Gastroesophageal sphincter (tissue), 3 donors: ENCODE results near the gene NUP210.

Source experiments
- EP300 ChIP-seq: sonication (generic); formaldehyde crosslinking; IDR thresholded peaks from one replicate; pipeline ENCODE4 v1.6.1; 2017; ENCODE audit warnings: antibody characterized with exemption, mild to moderate bottlenecking
- POLR2A ChIP-seq, 2 donors: fragments of 450-650 bp; IDR thresholded peaks; one replicate each; pipeline ENCODE4 v1.6.1; 2017; ENCODE audit warnings: antibody characterized with exemption in 2 of 2, mild to moderate bottlenecking in 2 of 2, moderate library complexity in 1 of 2
- POLR2AphosphoS5 ChIP-seq: sonication (generic); formaldehyde crosslinking; IDR thresholded peaks from one replicate; pipeline ENCODE4 v1.6.1; 2017; ENCODE audit warnings: antibody characterized with exemption
- TF ChIP-seq, protein P1 (sequence below), 4 experiments: fragments of 200-600 bp in 2 of 4; fragments of 450-650 bp in 2 of 4; sonication (generic) in 1 of 4; IDR thresholded peaks; one replicate each; pipeline ENCODE4 v1.5.1; 2017 to 2019; ENCODE audit warnings: antibody characterized with exemption in 4 of 4, mild to moderate bottlenecking in 2 of 4, moderate library complexity in 2 of 4

GRCh38 chr3:13370055-13370454, 50.1 kb downstream of the NUP210 start:
- TF ChIP-seq, protein P1, sequence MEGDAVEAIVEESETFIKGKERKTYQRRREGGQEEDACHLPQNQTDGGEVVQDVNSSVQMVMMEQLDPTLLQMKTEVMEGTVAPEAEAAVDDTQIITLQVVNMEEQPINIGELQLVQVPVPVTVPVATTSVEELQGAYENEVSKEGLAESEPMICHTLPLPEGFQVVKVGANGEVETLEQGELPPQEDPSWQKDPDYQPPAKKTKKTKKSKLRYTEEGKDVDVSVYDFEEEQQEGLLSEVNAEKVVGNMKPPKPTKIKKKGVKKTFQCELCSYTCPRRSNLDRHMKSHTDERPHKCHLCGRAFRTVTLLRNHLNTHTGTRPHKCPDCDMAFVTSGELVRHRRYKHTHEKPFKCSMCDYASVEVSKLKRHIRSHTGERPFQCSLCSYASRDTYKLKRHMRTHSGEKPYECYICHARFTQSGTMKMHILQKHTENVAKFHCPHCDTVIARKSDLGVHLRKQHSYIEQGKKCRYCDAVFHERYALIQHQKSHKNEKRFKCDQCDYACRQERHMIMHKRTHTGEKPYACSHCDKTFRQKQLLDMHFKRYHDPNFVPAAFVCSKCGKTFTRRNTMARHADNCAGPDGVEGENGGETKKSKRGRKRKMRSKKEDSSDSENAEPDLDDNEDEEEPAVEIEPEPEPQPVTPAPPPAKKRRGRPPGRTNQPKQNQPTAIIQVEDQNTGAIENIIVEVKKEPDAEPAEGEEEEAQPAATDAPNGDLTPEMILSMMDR (IDR thresholded peaks at IDR 0.05), result no peak
- TF ChIP-seq POLR2AphosphoS5 (no peak), POLR2A (IDR thresholded peaks at IDR 0.05) (no peak), EP300 (no peak)
